Astrocyte of the spinal cord (primary cell): ENCODE data around the gene ZIM2.

Source experiments
- DNase-seq: peaks from one replicate; pipeline ENCODE4 v3.0.0; 2011; ENCODE audit warnings: low read depth, low spot score
- H3K4me3 ChIP-seq: 2 replicates; pipeline ENCODE4 v1.5.1; 2011; ENCODE audit warnings: low read depth, mild to moderate bottlenecking, low read length, moderate library complexity
- CTCF ChIP-seq: IDR thresholded peaks from 2 replicates; pipeline ENCODE4 v1.5.1; 2012; ENCODE audit warnings: low read depth, mild to moderate bottlenecking, low read length, inconsistent platforms
- in situ Hi-C: cut with HindIII; loops from 2 replicates; pipeline ENCODE4 v1.10.0; 2017; ENCODE audit warnings: low sequenced_read_pairs

Gene ZIM2

GRCh38 chr19:56746367-56746766, 94.2 kb downstream of the ZIM2 start:
- in situ Hi-C loops, result no loop called here
- H3K4me3 ChIP-seq, result no peak overlapping the region
- TF ChIP-seq CTCF, result no peak

GRCh38 chr19:56740501-56740900, 100.0 kb downstream of the ZIM2 start:
- H3K4me3 ChIP-seq, result no peak overlapping the region
- in situ Hi-C loops, result no loop called here
- no peak for DNase-seq
- TF ChIP-seq CTCF, result no peak

More at GRCh38 chr19:56746367-56746766, 94.2 kb downstream of the ZIM2 start:
- no peak for DNase-seq

- no peak for TF ChIP-seq CTCF
- no peak for DNase-seq
- in situ Hi-C loops, result no loop called here
- H3K4me3 ChIP-seq, result no peak overlapping the region
These were observed 104.0 kb downstream of the ZIM2 start for GRCh38 chr19:56736571-56736970.

GRCh38 chr19:56732976-56733375, 107.5 kb downstream of the ZIM2 start:
- in situ Hi-C loops, result no loop called here
- DNase-seq, result no peak
- no peak for TF ChIP-seq CTCF
- no peak overlapping the region for H3K4me3 ChIP-seq

GRCh38 chr19:56727677-56728076, 112.8 kb downstream of the ZIM2 start:
- in situ Hi-C loops, result no loop called here
- no peak for TF ChIP-seq CTCF
- H3K4me3 ChIP-seq, result no peak overlapping the region
- DNase-seq, result no peak

GRCh38 chr19:56725829-56726424, 114.6 kb downstream of the ZIM2 start:
- in situ Hi-C loops, result no loop called here
- TF ChIP-seq CTCF, result peak; percentile 15
- no peak for DNase-seq
- H3K4me3 ChIP-seq, result no peak overlapping the region
